Caco-2 (cell line): Measurements from ENCODE around the gene C3orf38. TPM values are rescaled to one million over a fixed set of nuclear protein-coding genes. Genes with fewer than 3 reads are reported as not detected.

Experiments used
- BruUV-seq: library from RNA; stranded (reverse); fragments of 400-500 nt; replicated peaks from 2 replicates; lab custom pipeline; 2021; lab: Mats Ljungman, UMichigan
- CTCF ChIA-PET: fragments of 300-600 bp; sonication (Branson Sonifier 250); formaldehyde crosslinking; loops from one replicate; lab custom pipeline; 2022; ENCODE audit warnings: antibody characterized with exemption; lab: Charles Lee
- POLR2A ChIA-PET: fragments of 300-600 bp; sonication (Branson Sonifier 250); formaldehyde crosslinking; loops from one replicate; lab custom pipeline; 2022; ENCODE audit warnings: antibody characterized with exemption; lab: Charles Lee
- DNase-seq, 2 experiments: peaks; one replicate each; pipeline versions ENCODE4 v3.0.0 to v3.0.0-alpha.2; 2020 to 2022
- H3K27me3 ChIP-seq: replicated peaks from 2 replicates; pipeline ENCODE4 v1.6.0; 2011; ENCODE audit warnings: low read length; ENCODE audit not compliant: control insufficient read depth, insufficient read depth
- H3K36me3 ChIP-seq: 2 replicates; pipeline ENCODE4 v1.5.1; 2011; ENCODE audit warnings: low read length; ENCODE audit not compliant: control insufficient read depth, insufficient read depth
- H3K4me1 ChIP-seq: fragments of 250-450 bp; sonication (Bioruptor Pico); 2 replicates; pipeline ENCODE4 v1.5.1; 2020; ENCODE audit warnings: mild to moderate bottlenecking
- H3K4me3 ChIP-seq: 2 replicates; pipeline ENCODE4 v1.5.1; 2011; ENCODE audit warnings: low read depth, mild to moderate bottlenecking, control low read depth, low read length
- H3K9me3 ChIP-seq: fragments of 250-450 bp; sonication (Bioruptor Pico); 2 replicates; pipeline ENCODE4 v1.5.1; 2020; ENCODE audit warnings: mild to moderate bottlenecking, moderate library complexity
- H3K27ac Mint-ChIP-seq: one replicate; pipeline ENCODE4 v1.8.0; 2022; ENCODE audit warnings: mixed read lengths; ENCODE audit not compliant: unreplicated experiment
- H3K27me3 Mint-ChIP-seq: one replicate; pipeline ENCODE4 v1.8.0; 2022; ENCODE audit warnings: mixed read lengths; ENCODE audit not compliant: insufficient read depth, unreplicated experiment
- H3K36me3 Mint-ChIP-seq: one replicate; pipeline ENCODE4 v1.8.0; 2022; ENCODE audit warnings: mild to moderate bottlenecking, mixed read lengths; ENCODE audit not compliant: insufficient read depth, unreplicated experiment
- H3K4me1 Mint-ChIP-seq: one replicate; pipeline ENCODE4 v1.8.0; 2022; ENCODE audit warnings: low read depth, mixed read lengths; ENCODE audit not compliant: unreplicated experiment
- H3K4me3 Mint-ChIP-seq: one replicate; pipeline ENCODE4 v1.8.0; 2022; ENCODE audit warnings: mild to moderate bottlenecking, moderate library complexity, mixed read lengths; ENCODE audit not compliant: unreplicated experiment
- H3K9me3 Mint-ChIP-seq: one replicate; pipeline ENCODE4 v1.8.0; 2022; ENCODE audit warnings: mixed read lengths; ENCODE audit not compliant: unreplicated experiment
- CTCF ChIP-seq, 2 experiments: fragments of 200-600 bp in 1 of 2; IDR thresholded peaks; 1 replicate in 1 of 2; 2 replicates in 1 of 2; pipeline versions ENCODE4 v1.5.1 to v1.8.0; 2011 to 2022; ENCODE audit warnings: antibody characterized with exemption in 1 of 2, control low read depth in 1 of 2, inconsistent platforms in 1 of 2, low read depth in 1 of 2, low read length in 1 of 2, mild to moderate bottlenecking in 1 of 2, moderate library complexity in 1 of 2; ENCODE audit not compliant: insufficient read depth in 1 of 2, severe bottlenecking in 1 of 2, unreplicated experiment in 1 of 2
- intact Hi-C: fragments of 100-400 bp; cut with micrococcal nuclease; formaldehyde crosslinking; loops from one replicate; pipeline ENCODE4 v1.10.0; 2022; ENCODE audit not compliant: unreplicated experiment
- total RNA-seq: library from RNA; stranded (reverse); gene quantifications from 2 replicates; pipeline ENCODE4 v1.2.3, GENCODE V29; 2022

The C3orf38 gene
- total RNA-seq, 1 experiment from 2014 or later, result 22.8 TPM

DNA sequence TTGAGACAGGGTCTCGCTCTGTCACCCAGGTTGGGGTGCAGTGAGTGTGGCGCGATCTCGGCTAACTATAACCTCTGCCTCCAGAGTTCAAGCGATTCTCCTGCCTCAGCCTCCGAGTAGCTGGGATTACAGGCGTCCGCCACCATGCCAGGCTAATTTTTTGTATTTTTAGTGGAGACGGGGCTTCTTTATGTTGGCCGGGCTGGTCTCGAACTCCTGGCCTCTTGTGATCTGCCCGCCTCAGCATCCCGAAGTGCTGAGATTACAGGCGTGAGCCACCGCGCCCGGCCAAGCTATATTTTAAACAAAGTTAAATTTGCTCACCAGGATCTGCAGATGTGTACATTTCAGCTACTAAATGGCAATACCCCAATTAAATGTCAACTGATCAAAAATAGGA lies 1.1 kb upstream of the C3orf38 start:
- Histone ChIP-seq H3K27me3 (no peaks in the 10 kb centered on the region), H3K4me1 (no peaks in the 10 kb centered on the region), H3K36me3 (no peaks in the 10 kb centered on the region), H3K4me3 (peak overlapping the region; percentile 70), H3K9me3 (no peaks in the 10 kb centered on the region)
- no TSS peak for BruUV-seq
- intact Hi-C loops, result loop anchor here (1.0 kb wide), 1 partner anchor 89 kb away; the partner anchor contains the start of genes CGGBP1 and ZNF654
- DNase-seq, result no peak
- ChIA-PET POLR2A (interaction anchor here (0.6 kb wide), 1 partner anchor 89 kb away, joined by 3 read pairs; the partner anchor contains the start of genes CGGBP1 and ZNF654), CTCF (no interaction called here)
- Mint-ChIP-seq H3K4me3 (peak overlapping the region; percentile 95), H3K9me3 (no peaks in the 10 kb centered on the region), H3K4me1 (peaks cover 6% of the 10 kb centered on the region), H3K27me3 (no peaks in the 10 kb centered on the region), H3K36me3 (peaks cover 14% of the 10 kb centered on the region), H3K27ac (peak overlapping the region; percentile 96)
- no peak for TF ChIP-seq CTCF (IDR thresholded peaks at IDR 0.05; ENCODE audit: insufficient read depth in 1 of 2, low read depth in 1 of 2, low read length in 1 of 2, severe bottlenecking in 1 of 2, unreplicated experiment in 1 of 2)

DNA sequence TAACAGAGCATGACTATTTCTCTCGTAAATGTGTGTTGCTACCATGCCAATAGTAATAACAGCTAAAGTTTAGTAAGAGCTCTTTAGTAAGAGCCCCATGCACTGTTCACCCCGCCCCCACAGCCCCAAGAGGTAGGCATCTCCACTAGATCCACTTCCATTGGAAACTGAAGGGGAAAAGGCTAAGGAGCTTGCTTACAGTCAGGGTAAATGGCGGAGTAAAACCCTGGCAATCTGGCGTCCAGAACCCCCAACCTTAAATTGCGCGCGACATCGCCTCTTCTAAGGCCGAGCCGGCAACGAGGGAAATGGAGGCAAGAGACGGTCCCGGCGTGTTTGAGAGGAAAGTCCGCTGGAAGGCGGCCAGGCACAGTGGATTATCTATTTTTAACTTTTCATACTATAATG lies 654 bp upstream of the C3orf38 start:
- CTCF ChIA-PET, result interaction anchor here (0.9 kb wide), 1 partner anchor 36 kb away, joined by 3 read pairs; no protein-coding TSS in a partner anchor
- H3K27me3 ChIP-seq, result no peaks in the 10 kb centered on the region
- Mint-ChIP-seq H3K27ac (peak overlapping the region; percentile 96), H3K9me3 (no peaks in the 10 kb centered on the region), H3K27me3 (no peaks in the 10 kb centered on the region), H3K4me1 (peaks cover 6% of the 10 kb centered on the region), H3K4me3 (peak overlapping the region; percentile 95), H3K36me3 (peaks cover 14% of the 10 kb centered on the region)
- BruUV-seq, result TSS peak; percentile 70
- POLR2A ChIA-PET, result interaction anchor here (0.9 to 1.2 kb wide), 2 partner anchors 90 to 91 kb away, joined by 3 to 5 read pairs; partner anchors contain the start of genes CGGBP1 and ZNF654
- no peaks in the 10 kb centered on the region for H3K4me1 ChIP-seq
- peak overlapping the region; percentile 70 for H3K4me3 ChIP-seq
- no peaks in the 10 kb centered on the region for H3K36me3 ChIP-seq
- no peak for TF ChIP-seq CTCF (IDR thresholded peaks at IDR 0.05; ENCODE audit: insufficient read depth in 1 of 2, low read depth in 1 of 2, low read length in 1 of 2, severe bottlenecking in 1 of 2, unreplicated experiment in 1 of 2)
- intact Hi-C loops, result loop anchor here (1.0 kb wide), 1 partner anchor 90 kb away; the partner anchor contains the start of genes CGGBP1 and ZNF654
- no peaks in the 10 kb centered on the region for H3K9me3 ChIP-seq
- DNase-seq, result peak in 1 of 2 experiments; percentile 38

GRCh38 chr3:88150371-88150770 lies 612 bp downstream of the C3orf38 start:
- Histone ChIP-seq H3K36me3 (no peaks in the 10 kb centered on the region), H3K27me3 (no peaks in the 10 kb centered on the region), H3K4me1 (no peaks in the 10 kb centered on the region), H3K4me3 (peak overlapping the region; percentile 70), H3K9me3 (no peaks in the 10 kb centered on the region)
- ChIA-PET POLR2A (interaction anchor here (0.6 to 1.2 kb wide), 2 partner anchors 91 to 1240 kb away, joined by 5 to 13 read pairs; partner anchors contain the start of genes CGGBP1 and ZNF654), CTCF (no interaction called here)
- TF ChIP-seq CTCF (IDR thresholded peaks at IDR 0.05; ENCODE audit: insufficient read depth in 1 of 2, low read depth in 1 of 2, low read length in 1 of 2, severe bottlenecking in 1 of 2, unreplicated experiment in 1 of 2), result no peak
- Mint-ChIP-seq H3K36me3 (peaks cover 22% of the 10 kb centered on the region), H3K4me1 (peaks cover 6% of the 10 kb centered on the region), H3K27me3 (no peaks in the 10 kb centered on the region), H3K9me3 (no peaks in the 10 kb centered on the region), H3K27ac (peak overlapping the region; percentile 96), H3K4me3 (peak overlapping the region; percentile 95)
- BruUV-seq, result TSS peak; percentile 51
- no peak for DNase-seq
- intact Hi-C loops, result no loop called here
